Testis (tissue), 3 donors: ENCODE results near the gene PIGN. TPM values are rescaled to one million over a fixed set of nuclear protein-coding genes. Genes with fewer than 3 reads are reported as not detected.

Experiments
- DNase-seq: peaks from one replicate; pipeline ENCODE4 v3.0.0-alpha.2; 2019
- H3K27ac ChIP-seq, 2 donors: fragments of 200-600 bp; sonication (generic); one replicate each; pipeline ENCODE4 v1.5.1; 2019
- H3K27me3 ChIP-seq: fragments of 200-600 bp; sonication (generic); one replicate; pipeline ENCODE4 v1.5.1; 2019
- H3K36me3 ChIP-seq: fragments of 200-600 bp; sonication (generic); one replicate; pipeline ENCODE4 v1.5.1; 2017; ENCODE audit warnings: low read depth; ENCODE audit errors: missing control alignments
- H3K4me1 ChIP-seq: fragments of 200-600 bp; sonication (generic); one replicate; pipeline ENCODE4 v1.5.1; 2019
- H3K4me3 ChIP-seq, 2 donors: fragments of 200-600 bp; sonication (generic); one replicate each; pipeline ENCODE4 v1.5.1; 2017 to 2019
- H3K9me3 ChIP-seq: fragments of 200-600 bp; sonication (generic); one replicate; pipeline ENCODE4 v1.5.1; 2017
- CTCF ChIP-seq, 3 experiments: fragments of 450-650 bp in 2 of 3; fragments of 200-600 bp in 1 of 3; sonication (generic) in 1 of 3; IDR thresholded peaks; one replicate each; pipeline ENCODE4 v1.5.1; 2016 to 2019; ENCODE audit warnings: antibody characterized with exemption in 3 of 3, mild to moderate bottlenecking in 2 of 3, moderate library complexity in 1 of 3
- POLR2A ChIP-seq: fragments of 450-650 bp; IDR thresholded peaks from one replicate; pipeline ENCODE4 v1.6.1; 2017; ENCODE audit warnings: antibody characterized with exemption, mild to moderate bottlenecking, moderate library complexity
- WGBS, 2 donors: methylation state at CpG; one replicate each; pipeline ENCODE4 v1.1.5; 2018; 5-methylcytosine and 5-hydroxymethylcytosine counted together
- intact Hi-C: fragments of 100-400 bp; cut with DNase I; formaldehyde crosslinking; loops from one replicate; pipeline ENCODE4 v1.15.1; 2023; ENCODE audit warnings: low total_unique reads
- polyA plus RNA-seq: library from polyadenylated mRNA; stranded (reverse); fragments of 350-450 nt; fragmentation: Illumina TruSeq; extraction: RNeasy Lipid Tissue Mini Kit (QIAGEN cat#74804); gene quantifications from one replicate; pipeline ENCODE4 v1.2.3, GENCODE V29; 2014; ENCODE audit warnings: low read depth, low replicate concordance; ENCODE audit not compliant: insufficient read depth
- total RNA-seq, 2 donors: library from RNA; depleted of rRNA; stranded (reverse); fragments of >200 nt; gene quantifications; one replicate each; pipeline ENCODE4 v1.2.3, GENCODE V29; 2016

Gene PIGN
- total and polyA plus RNA-seq, 3 donors from 2014 or later, result 28.2 to 30.6 (median 30.6) TPM

GRCh38 chr18:62119884-62120283 lies 67.0 kb downstream of the PIGN start:
- H3K27ac ChIP-seq, result no peak overlapping the region
- no peak for TF ChIP-seq CTCF (IDR thresholded peaks at IDR 0.05)
- no peak for TF ChIP-seq POLR2A
- WGBS, 2 donors, result 95 to 100% methylated on average over 1 of the region's 1 CpG
- intact Hi-C loops, result no loop called here
- no peaks in the 10 kb centered on the region for H3K27me3 ChIP-seq
- no peaks in the 10 kb centered on the region for H3K4me1 ChIP-seq
- no peak overlapping the region for H3K4me3 ChIP-seq
- no peaks in the 10 kb centered on the region for H3K36me3 ChIP-seq
- H3K9me3 ChIP-seq, result no peaks in the 10 kb centered on the region
- DNase-seq, result no peak

- Histone ChIP-seq H3K4me3 (no peak overlapping the region), H3K9me3 (no peaks in the 10 kb centered on the region), H3K27ac (no peak overlapping the region), H3K36me3 (no peaks in the 10 kb centered on the region), H3K4me1 (no peaks in the 10 kb centered on the region), H3K27me3 (no peaks in the 10 kb centered on the region)
- no peak for TF ChIP-seq CTCF (IDR thresholded peaks at IDR 0.05)
- TF ChIP-seq POLR2A, result no peak
- DNase-seq, result no peak
- intact Hi-C loops, result no loop called here
These were observed 68.5 kb downstream of the PIGN start for GRCh38 chr18:62118328-62118727.

- intact Hi-C loops, result no loop called here
- Histone ChIP-seq H3K36me3 (no peaks in the 10 kb centered on the region), H3K4me1 (no peaks in the 10 kb centered on the region), H3K9me3 (no peaks in the 10 kb centered on the region), H3K4me3 (no peak overlapping the region), H3K27me3 (no peaks in the 10 kb centered on the region), H3K27ac (no peak overlapping the region)
- DNase-seq, result no peak
- WGBS, 2 donors, result 90 to 92% methylated on average over 1 of the region's 1 CpG
- TF ChIP-seq POLR2A (no peak), CTCF (IDR thresholded peaks at IDR 0.05) (no peak)
These were observed 77.2 kb downstream of the PIGN start for GRCh38 chr18:62109676-62110075.

- Histone ChIP-seq H3K4me1 (no peaks in the 10 kb centered on the region), H3K27me3 (no peaks in the 10 kb centered on the region), H3K4me3 (no peak overlapping the region), H3K27ac (no peak overlapping the region), H3K9me3 (no peaks in the 10 kb centered on the region), H3K36me3 (no peaks in the 10 kb centered on the region)
- intact Hi-C loops, result no loop called here
- WGBS, 2 donors, result 95 to 98% methylated on average over 1 of the region's 1 CpG
- TF ChIP-seq POLR2A (no peak), CTCF (IDR thresholded peaks at IDR 0.05) (no peak)
- no peak for DNase-seq
These were observed 79.0 kb downstream of the PIGN start for GRCh38 chr18:62107881-62108280.

GRCh38 chr18:62106271-62106670 lies 80.6 kb downstream of the PIGN start:
- TF ChIP-seq CTCF (IDR thresholded peaks at IDR 0.05), result no peak
- TF ChIP-seq POLR2A, result no peak
- no peaks in the 10 kb centered on the region for H3K4me1 ChIP-seq
- no peak overlapping the region for H3K4me3 ChIP-seq
- WGBS, 2 donors, result 67 to 85% methylated on average over 2 of the region's 2 CpGs
- intact Hi-C loops, result no loop called here
- no peak overlapping the region for H3K27ac ChIP-seq
- no peaks in the 10 kb centered on the region for H3K27me3 ChIP-seq
- no peaks in the 10 kb centered on the region for H3K36me3 ChIP-seq
- DNase-seq, result no peak
- H3K9me3 ChIP-seq, result no peaks in the 10 kb centered on the region
